Activated CD4-positive, alpha-beta T cell treated with anti-CD3 and anti-CD28 coated beads for 4 hours (primary cell): ENCODE results near the gene LILRA2.
"Not testable (repeated sequence)": the region's sequence is repeated elsewhere in the genome, so short reads cannot be mapped to it uniquely, and the experiment has no call there.

Experiments used
- DNase-seq, 2 donors: peaks; one replicate each; pipeline ENCODE4 v3.0.0-alpha.2; 2020

LILRA2 gene

GRCh38 chr19:54573330-54573872 is at the start of gene LILRA2:
LILRA2 (plus strand) TSS chr19:54573790; CDS start chr19:54573879, 89 bp downstream.
- DNase-seq: no peak

- DNase-seq: no peak
These were observed 48.0 kb upstream of the LILRA2 start for GRCh38 chr19:54525636-54526035.

GRCh38 chr19:54526972-54527371 is 46.6 kb upstream of the LILRA2 start:
- DNase-seq: no peak

DNA sequence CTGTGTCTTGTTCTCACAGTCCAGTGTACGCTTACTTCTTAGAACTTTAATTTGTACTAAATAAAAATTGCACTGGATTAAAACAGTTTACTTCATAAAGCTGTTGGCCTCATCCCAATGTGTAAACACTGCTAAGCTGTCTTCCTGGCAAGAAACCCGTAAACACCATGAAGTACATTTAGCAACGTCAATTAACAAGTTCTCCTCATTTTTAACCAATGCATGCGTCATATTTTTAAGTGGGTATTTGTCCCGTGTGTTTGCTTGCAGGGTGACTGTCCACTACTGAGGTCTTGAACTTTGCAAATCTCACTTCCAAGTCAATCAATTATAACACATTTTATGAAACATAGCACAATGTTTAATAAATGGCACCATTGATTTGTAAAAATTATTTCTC is 42.7 kb upstream of the LILRA2 start:
- DNase-seq: no peak

DNA sequence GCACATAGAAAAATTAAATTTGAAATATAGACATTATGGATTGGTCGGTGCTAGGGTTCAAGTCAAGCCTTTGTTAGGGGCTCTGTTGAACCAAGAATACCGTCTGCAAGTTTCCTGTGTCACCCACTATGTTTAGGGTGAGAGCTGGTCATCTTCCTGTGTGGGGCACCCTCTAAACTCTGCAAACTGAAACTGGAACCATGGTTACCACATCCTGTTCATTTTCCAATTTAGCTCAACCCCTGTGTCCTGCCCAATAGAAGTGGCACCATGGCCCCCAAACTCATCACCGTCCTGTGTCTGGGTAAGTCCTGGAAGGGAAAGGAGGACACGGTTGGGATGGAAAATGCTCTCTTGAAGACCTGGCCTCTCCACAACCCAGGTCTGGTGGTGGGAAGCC is 41.1 kb upstream of the LILRA2 start:
- no peak for DNase-seq

GRCh38 chr19:54533476-54533875 is 40.1 kb upstream of the LILRA2 start:
- no peak for DNase-seq

DNA sequence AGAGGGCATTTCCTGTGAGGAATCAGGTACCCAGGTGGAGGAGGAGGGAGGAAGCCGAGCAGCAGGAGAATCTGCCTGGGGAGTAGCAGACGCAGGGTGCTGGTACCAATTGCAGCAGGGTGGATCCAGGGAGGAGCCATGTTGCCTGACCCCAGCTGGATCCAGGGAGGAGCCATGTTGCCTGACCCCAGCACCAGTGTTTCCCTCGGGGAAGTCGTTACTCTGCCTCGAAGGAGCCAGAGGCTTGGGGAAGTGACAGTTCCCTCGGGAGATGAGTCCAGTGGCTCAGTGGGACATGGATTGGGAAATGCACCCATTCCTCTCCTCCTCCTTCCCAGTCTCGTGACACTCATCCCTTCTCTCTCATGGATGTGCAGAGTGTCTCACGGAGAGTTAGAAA is 39.4 kb upstream of the LILRA2 start:
- DNase-seq: no peak

DNA sequence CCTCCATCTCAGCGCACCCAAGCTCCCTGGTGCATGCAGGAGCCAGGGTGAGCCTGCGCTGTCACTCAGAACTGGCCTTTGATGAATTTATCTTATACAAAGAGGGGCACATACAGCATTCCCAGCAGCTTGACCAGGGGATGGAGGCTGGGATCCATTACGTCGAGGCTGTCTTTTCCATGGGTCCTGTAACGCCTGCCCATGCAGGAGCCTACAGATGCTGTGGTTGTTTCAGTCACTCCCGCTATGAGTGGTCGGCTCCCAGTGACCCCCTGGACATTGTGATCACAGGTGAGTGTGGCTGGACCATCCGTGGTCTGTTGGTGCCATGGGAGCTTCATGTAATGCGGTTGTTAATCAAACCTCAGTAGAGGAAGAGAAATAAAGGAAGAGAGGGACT is 38.0 kb upstream of the LILRA2 start:
- no peak for DNase-seq

DNA sequence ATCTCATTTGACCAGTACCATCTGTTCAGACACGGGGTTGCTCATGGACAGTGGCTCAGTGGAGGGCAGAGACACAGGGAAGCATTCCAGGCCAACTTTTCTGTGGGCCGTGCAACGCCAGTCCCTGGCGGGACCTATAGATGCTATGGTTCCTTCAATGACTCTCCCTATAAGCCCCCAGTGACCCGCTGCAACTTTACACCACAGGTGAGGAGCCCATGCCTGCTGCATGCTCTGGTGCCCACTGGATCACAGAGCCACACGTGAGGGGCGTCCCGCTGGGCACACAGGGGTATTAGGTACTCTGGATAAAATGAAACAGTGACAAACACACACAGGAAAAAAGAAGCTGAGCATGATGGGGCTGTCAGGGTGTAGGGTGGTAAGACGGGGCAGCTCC is 36.6 kb upstream of the LILRA2 start:
- DNase-seq: no peak

- DNase-seq: no peak
These were observed 31.9 kb upstream of the LILRA2 start for GRCh38 chr19:54541712-54542111.

DNA sequence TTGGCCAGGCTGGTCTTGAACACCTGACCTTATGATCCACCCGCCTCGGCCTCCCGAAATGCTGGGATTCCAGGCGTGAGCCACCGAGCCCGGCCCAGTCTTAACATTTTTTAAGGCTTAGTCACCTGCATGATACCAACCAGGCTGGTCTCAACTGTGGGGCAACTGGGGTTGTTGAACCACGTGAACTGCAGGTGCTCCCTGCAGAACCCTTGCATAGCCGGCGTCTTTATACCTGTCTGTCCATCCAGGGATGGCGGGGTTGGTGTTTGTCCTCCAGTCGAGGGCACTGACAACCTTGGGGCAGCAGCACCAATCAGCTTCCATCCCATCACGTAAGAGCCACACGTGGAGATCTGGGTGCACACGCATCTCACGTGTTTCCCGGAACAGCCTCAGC is 24.8 kb upstream of the LILRA2 start:
- DNase-seq: no peak

DNA sequence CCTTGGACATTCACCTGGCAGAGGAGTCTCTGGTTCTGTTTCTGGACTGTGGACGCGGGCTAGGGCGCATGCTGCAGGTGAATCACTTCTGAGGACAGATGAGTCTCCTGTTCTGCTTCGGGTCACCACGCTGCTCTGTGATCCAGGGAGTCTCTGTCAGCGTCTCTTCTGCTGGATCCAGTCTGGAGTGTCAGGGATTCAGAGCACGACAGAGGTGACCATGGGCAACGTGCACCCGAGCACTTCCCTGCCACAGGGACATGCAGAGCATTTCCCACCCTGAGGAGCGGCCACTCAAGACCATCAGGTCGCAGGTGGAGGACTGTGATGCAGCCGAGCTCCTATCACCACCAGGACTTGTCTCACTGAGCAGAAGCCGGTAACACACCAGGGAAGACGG is 24.4 kb upstream of the LILRA2 start:
- DNase-seq: no peak

GRCh38 chr19:54551293-54551692 is 22.3 kb upstream of the LILRA2 start:
- DNase-seq: no peak

- no peak for DNase-seq
These were observed 21.4 kb upstream of the LILRA2 start for GRCh38 chr19:54551950-54552912.

DNA sequence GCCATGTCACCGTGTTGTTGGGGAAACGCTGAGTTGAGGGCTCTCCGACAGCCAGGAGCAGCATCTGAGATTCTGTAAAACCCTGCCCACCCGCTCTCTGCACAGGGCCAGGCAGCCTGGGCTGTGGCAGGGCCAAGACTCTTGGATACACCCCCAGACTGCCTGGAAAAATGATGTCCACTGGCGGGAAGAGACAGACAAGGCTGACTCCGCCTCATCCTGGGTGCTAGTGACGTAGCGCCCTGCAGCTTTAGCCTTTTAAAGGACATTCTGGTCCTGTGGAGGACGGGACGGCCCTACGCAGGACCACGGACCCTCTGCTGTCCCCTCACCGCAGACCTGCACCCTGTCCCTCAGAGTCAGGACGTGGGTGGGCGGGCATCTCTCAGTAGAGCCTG is 20.7 kb upstream of the LILRA2 start:
- DNase-seq: no peak

- no peak for DNase-seq
These were observed 19.6 kb upstream of the LILRA2 start for GRCh38 chr19:54554006-54554405.

DNA sequence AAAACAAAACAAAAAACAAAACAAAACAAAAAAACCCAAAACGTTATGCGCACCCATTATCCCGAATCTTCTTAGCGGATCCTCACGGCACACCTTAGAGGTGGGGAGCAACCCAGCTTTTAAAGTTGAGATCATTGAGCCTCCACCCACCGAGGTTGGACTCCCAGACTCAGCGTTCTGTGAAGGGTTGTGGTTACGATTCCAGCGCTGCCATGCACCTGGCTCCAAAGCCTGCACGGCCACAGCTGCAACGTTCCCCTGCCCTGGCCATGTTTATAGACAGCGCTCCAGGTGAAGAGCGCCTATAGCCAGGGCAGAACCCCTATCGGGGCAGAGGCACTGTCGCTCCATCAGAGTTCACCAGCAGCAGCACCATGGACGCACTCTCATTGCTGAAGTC is 18.7 kb upstream of the LILRA2 start:
- no peak for DNase-seq

- no peak for DNase-seq
These were observed 17.4 kb upstream of the LILRA2 start for GRCh38 chr19:54556194-54556593.

DNA sequence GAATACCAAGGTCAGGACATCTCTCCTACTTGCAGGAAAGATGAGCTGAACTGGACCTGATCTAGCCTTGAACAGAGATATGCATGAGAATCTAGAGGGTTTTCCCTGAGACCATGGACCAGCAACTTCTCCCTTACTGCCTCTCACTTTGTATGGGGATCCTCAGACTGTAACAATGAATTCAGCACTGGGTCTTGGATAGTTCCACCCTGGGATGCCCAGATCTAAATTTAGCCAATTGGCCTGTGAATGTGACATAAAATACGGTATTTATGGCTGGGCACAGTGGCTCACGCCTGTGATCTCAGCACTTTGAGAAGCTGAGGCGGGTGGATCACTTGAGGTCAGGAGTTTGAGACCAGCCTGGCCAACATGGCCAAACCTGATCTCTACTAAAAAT is 15.3 kb upstream of the LILRA2 start:
- no peak for DNase-seq

GRCh38 chr19:54560881-54561385 is 12.7 kb upstream of the LILRA2 start:
- no peak for DNase-seq

DNA sequence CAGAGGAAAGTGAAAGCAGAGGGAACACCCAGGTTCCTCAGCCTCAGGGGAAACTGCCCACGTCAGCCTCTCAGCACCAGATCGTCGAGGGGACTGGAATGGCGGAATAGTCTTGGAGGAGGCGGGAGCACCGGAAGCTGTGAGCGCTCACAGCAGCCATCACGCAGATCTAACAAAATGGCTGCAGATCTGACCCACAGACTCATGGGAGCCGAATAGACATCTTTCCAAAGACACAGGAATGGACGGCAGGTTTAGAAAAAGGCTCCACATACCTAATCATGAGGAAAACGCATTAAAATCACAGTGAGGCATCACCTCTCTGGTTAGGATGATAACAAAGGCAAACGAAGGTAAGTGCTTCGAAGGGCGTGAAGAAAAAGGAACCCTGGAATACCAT is 11.8 kb upstream of the LILRA2 start:
- no peak for DNase-seq

GRCh38 chr19:54563206-54563605 is 10.4 kb upstream of the LILRA2 start:
- DNase-seq: not testable (repeated sequence)

DNA sequence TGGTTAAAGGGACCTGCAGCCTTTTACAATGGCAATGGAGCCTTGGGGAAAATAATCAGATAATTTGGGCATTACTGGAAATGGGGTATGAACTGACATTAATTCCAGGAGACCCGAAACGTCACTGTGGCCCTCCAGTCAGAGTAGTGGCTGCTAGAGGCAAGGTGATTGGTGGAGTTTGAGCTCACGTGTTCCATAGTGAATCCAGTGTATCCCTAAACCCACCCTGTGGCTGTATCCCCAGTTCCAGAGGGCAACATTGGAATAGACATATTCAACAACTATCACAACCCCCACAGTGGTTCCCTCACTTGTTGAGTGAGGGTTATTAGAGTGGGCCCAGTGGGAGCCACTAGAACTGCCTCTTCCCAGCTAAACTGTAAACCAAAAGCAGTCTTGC is 3.3 kb upstream of the LILRA2 start:
- no peak for DNase-seq
